Fibroblast of pulmonary artery (primary cell): ENCODE data around the gene PAFAH2.
"Not testable (repeated sequence)": the region's sequence is repeated elsewhere in the genome, so short reads cannot be mapped to it uniquely, and the experiment has no call there.

Experiments
- DNase-seq: peaks from one replicate; pipeline ENCODE4 v3.0.0-alpha.2; 2010; ENCODE audit warnings: low read depth
- H3K4me3 ChIP-seq: replicated peaks from 2 replicates; pipeline ENCODE4 v1.5.1; 2011; ENCODE audit warnings: low read depth, mild to moderate bottlenecking, control low read depth, low read length, moderate library complexity
- TF ChIP-seq, protein P1 (sequence below): IDR thresholded peaks from 2 replicates; pipeline ENCODE4 v1.5.1; 2011; ENCODE audit warnings: mild to moderate bottlenecking, control low read depth, low read length, inconsistent platforms; ENCODE audit errors: missing control alignments

The PAFAH2 gene

DNA sequence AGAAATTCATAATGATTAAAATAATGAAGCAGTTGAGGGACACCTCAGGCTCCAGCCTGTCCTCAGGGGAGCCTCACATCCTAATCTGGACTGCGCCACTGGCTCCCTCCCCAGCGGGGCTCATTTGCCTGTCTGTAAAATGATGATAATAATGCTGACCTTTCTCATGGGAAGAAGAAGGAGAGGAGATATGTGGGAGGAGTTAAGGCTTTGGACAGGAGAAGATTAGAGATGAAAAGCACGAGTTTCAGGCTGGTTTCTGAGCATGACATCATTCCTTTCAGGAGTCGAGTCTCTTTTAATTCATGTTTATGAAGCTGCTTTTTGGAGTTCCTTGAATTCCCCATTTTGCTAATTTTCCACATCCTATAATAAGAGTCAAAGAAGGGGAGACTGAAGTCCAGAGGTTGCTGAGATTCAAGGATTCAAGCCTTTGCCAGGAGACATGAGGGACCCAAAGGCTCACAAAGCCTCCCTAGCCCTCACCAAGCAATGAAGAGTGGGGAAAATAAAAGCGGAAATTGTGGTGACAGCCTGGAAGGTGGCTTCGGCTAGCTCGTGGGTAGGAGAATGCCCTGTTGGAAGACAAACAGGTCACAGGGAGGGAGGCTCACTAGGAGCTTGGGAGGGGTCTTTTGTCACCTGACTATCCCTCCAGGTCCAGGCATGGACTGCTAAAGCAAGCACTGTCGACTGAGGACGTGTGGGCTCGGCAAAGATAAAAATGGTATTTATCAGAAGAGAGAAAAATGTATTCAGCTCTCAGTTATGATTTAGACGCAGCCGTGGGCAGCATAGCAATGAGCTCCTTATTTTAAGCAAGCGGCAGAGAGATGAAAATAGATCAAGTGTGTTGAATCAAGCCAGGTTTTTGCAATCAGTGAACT, 64.1 kb downstream of the PAFAH2 start:
- no peak for DNase-seq
- TF ChIP-seq, protein P1, sequence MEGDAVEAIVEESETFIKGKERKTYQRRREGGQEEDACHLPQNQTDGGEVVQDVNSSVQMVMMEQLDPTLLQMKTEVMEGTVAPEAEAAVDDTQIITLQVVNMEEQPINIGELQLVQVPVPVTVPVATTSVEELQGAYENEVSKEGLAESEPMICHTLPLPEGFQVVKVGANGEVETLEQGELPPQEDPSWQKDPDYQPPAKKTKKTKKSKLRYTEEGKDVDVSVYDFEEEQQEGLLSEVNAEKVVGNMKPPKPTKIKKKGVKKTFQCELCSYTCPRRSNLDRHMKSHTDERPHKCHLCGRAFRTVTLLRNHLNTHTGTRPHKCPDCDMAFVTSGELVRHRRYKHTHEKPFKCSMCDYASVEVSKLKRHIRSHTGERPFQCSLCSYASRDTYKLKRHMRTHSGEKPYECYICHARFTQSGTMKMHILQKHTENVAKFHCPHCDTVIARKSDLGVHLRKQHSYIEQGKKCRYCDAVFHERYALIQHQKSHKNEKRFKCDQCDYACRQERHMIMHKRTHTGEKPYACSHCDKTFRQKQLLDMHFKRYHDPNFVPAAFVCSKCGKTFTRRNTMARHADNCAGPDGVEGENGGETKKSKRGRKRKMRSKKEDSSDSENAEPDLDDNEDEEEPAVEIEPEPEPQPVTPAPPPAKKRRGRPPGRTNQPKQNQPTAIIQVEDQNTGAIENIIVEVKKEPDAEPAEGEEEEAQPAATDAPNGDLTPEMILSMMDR = no peak
- no peak overlapping the region for H3K4me3 ChIP-seq

GRCh38 chr1:25932811-25933400, 65.0 kb downstream of the PAFAH2 start:
- not testable (repeated sequence) for DNase-seq, H3K4me3 ChIP-seq

- no peak overlapping the region for H3K4me3 ChIP-seq
- TF ChIP-seq, protein P1 = no peak
- DNase-seq = no peak
Measured at GRCh38 chr1:25932321-25932720, 65.5 kb downstream of the PAFAH2 start.

GRCh38 chr1:25929016-25929415, 68.8 kb downstream of the PAFAH2 start:
- TF ChIP-seq, protein P1 = no peak
- no peak for DNase-seq
- no peak overlapping the region for H3K4me3 ChIP-seq

- TF ChIP-seq, protein P1 = no peak
- no peak overlapping the region for H3K4me3 ChIP-seq
- no peak for DNase-seq
Measured at GRCh38 chr1:25927521-25928265, 70.2 kb downstream of the PAFAH2 start.

DNA sequence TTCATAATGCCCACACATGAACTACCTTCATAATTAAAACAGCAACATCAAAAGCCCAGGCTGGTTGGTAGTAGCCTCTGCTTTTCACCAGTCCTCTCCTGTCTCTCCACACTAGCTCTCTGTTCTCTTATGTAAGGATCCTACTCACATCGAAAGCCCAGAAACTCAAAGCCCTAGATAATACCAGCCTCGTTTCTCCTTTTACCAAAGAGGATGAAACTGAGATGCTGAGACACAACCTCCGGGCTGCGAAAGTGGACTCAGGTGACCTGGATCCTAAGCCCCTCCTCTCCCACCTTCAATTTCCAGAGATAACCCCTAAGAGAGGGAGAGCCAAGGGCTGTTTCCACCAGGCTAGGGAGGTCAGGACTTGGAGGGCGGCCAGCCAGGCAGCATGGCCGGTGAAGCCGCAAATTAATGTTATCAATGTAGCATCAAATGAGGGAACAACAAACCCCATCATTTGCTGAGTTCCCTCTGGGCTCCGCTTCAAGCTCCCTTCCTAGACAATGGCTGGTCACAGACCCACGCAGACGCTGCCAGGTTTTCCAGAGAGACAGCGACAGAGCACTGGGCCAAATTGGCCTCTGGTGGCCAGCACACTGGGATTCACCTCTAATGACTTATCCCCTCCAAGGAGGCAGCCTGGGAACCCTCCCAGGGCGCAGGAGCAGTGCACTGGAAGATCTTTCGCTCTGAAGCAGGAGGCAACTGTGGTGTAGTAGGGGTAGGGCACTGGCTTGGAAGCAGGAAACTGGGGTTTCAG, 70.9 kb downstream of the PAFAH2 start:
- TF ChIP-seq, protein P1 = no peak
- H3K4me3 ChIP-seq = no peak overlapping the region
- DNase-seq = no peak
